Memory B cell (primary cell): Measurements from ENCODE around the gene TOM1L2.

Experiments used
- ATAC-seq: fragments of 150-1000 bp; cut with Tn5 transposase; 2 replicates; pipeline ENCODE4 v1.10.0; 2021; ENCODE audit warnings: low read depth, mild to moderate bottlenecking, moderate library complexity
- DNase-seq, 2 donors: peaks; one replicate each; pipeline ENCODE4 v3.0.0; 2022; ENCODE audit warnings: low spot score in 2 of 2
- H3K27ac Mint-ChIP-seq: one replicate; pipeline ENCODE4 v1.8.0; 2022; ENCODE audit warnings: mild to moderate bottlenecking, moderate library complexity, mixed read lengths
- H3K27me3 Mint-ChIP-seq: one replicate; pipeline ENCODE4 v1.8.0; 2022; ENCODE audit warnings: mixed read lengths
- H3K36me3 Mint-ChIP-seq: one replicate; pipeline ENCODE4 v1.8.0; 2022; ENCODE audit warnings: mild to moderate bottlenecking, mixed read lengths
- H3K4me1 Mint-ChIP-seq: one replicate; pipeline ENCODE4 v1.8.0; 2022; ENCODE audit warnings: mixed read lengths
- H3K4me3 Mint-ChIP-seq: one replicate; pipeline ENCODE4 v1.8.0; 2022; ENCODE audit warnings: mild to moderate bottlenecking, moderate library complexity, mixed read lengths
- H3K9me3 Mint-ChIP-seq: one replicate; pipeline ENCODE4 v1.8.0; 2022; ENCODE audit warnings: mixed read lengths

The TOM1L2 gene

GRCh38 chr17:17856386-17856785, 115.8 kb downstream of the TOM1L2 start:
- Mint-ChIP-seq H3K9me3 (no peaks in the 10 kb centered on the region), H3K4me3 (no peak overlapping the region), H3K36me3 (no peaks in the 10 kb centered on the region), H3K4me1 (no peaks in the 10 kb centered on the region), H3K27me3 (no peaks in the 10 kb centered on the region), H3K27ac (no peak overlapping the region)
- no peak for ATAC-seq
- DNase-seq, result no peak

GRCh38 chr17:17855976-17856375, 116.2 kb downstream of the TOM1L2 start:
- DNase-seq (no peak), ATAC-seq (no peak)
- H3K27ac Mint-ChIP-seq, result no peak overlapping the region
- H3K9me3 Mint-ChIP-seq, result no peaks in the 10 kb centered on the region
- no peaks in the 10 kb centered on the region for H3K36me3 Mint-ChIP-seq
- no peak overlapping the region for H3K4me3 Mint-ChIP-seq
- no peaks in the 10 kb centered on the region for H3K4me1 Mint-ChIP-seq
- no peaks in the 10 kb centered on the region for H3K27me3 Mint-ChIP-seq

- H3K4me3 Mint-ChIP-seq, result no peak overlapping the region
- H3K27me3 Mint-ChIP-seq, result no peaks in the 10 kb centered on the region
- no peak overlapping the region for H3K27ac Mint-ChIP-seq
- no peaks in the 10 kb centered on the region for H3K36me3 Mint-ChIP-seq
- ATAC-seq (no peak), DNase-seq (no peak)
- H3K4me1 Mint-ChIP-seq, result peaks cover 2% of the 10 kb centered on the region
- H3K9me3 Mint-ChIP-seq, result no peaks in the 10 kb centered on the region
Measured at GRCh38 chr17:17853811-17854447, 118.3 kb downstream of the TOM1L2 start.

GRCh38 chr17:17852930-17853329, 119.3 kb downstream of the TOM1L2 start:
- peaks cover 2% of the 10 kb centered on the region for H3K4me1 Mint-ChIP-seq
- no peak overlapping the region for H3K27ac Mint-ChIP-seq
- no peaks in the 10 kb centered on the region for H3K9me3 Mint-ChIP-seq
- H3K27me3 Mint-ChIP-seq, result no peaks in the 10 kb centered on the region
- no peak overlapping the region for H3K4me3 Mint-ChIP-seq
- ATAC-seq (no peak), DNase-seq (no peak)
- H3K36me3 Mint-ChIP-seq, result no peaks in the 10 kb centered on the region

- no peaks in the 10 kb centered on the region for H3K27me3 Mint-ChIP-seq
- DNase-seq, result no peak
- H3K9me3 Mint-ChIP-seq, result no peaks in the 10 kb centered on the region
- no peak overlapping the region for H3K27ac Mint-ChIP-seq
- no peak overlapping the region for H3K4me3 Mint-ChIP-seq
- H3K4me1 Mint-ChIP-seq, result peaks cover 2% of the 10 kb centered on the region
- no peaks in the 10 kb centered on the region for H3K36me3 Mint-ChIP-seq
- ATAC-seq, result no peak
Measured at GRCh38 chr17:17851103-17852002, 120.8 kb downstream of the TOM1L2 start.

GRCh38 chr17:17849845-17850373, 122.3 kb downstream of the TOM1L2 start:
- Mint-ChIP-seq H3K4me1 (peaks cover 2% of the 10 kb centered on the region), H3K4me3 (no peak overlapping the region)

GRCh38 chr17:17849147-17849820, 122.9 kb downstream of the TOM1L2 start:
- H3K4me3 Mint-ChIP-seq, result no peak overlapping the region
- H3K36me3 Mint-ChIP-seq, result no peaks in the 10 kb centered on the region
- DNase-seq (no peak), ATAC-seq (peak; percentile 41)
- H3K9me3 Mint-ChIP-seq, result no peaks in the 10 kb centered on the region
- no peak overlapping the region for H3K27ac Mint-ChIP-seq
- peaks cover 2% of the 10 kb centered on the region for H3K4me1 Mint-ChIP-seq
- H3K27me3 Mint-ChIP-seq, result no peaks in the 10 kb centered on the region

More at GRCh38 chr17:17849845-17850373, 122.3 kb downstream of the TOM1L2 start:
- Mint-ChIP-seq H3K36me3 (no peaks in the 10 kb centered on the region), H3K9me3 (no peaks in the 10 kb centered on the region), H3K27ac (no peak overlapping the region), H3K27me3 (no peaks in the 10 kb centered on the region)
- DNase-seq (peak in 1 of 2 donors; percentile 38), ATAC-seq (peak; percentile 97)

- ATAC-seq, result no peak
- Mint-ChIP-seq H3K4me3 (no peak overlapping the region), H3K9me3 (no peaks in the 10 kb centered on the region), H3K27me3 (no peaks in the 10 kb centered on the region), H3K27ac (no peak overlapping the region), H3K36me3 (no peaks in the 10 kb centered on the region), H3K4me1 (peaks cover 2% of the 10 kb centered on the region)
- no peak for DNase-seq
Measured at GRCh38 chr17:17848311-17849082, 123.7 kb downstream of the TOM1L2 start.

- ATAC-seq (no peak), DNase-seq (no peak)
- no peak overlapping the region for H3K4me3 Mint-ChIP-seq
- H3K4me1 Mint-ChIP-seq, result peaks cover 2% of the 10 kb centered on the region
- no peaks in the 10 kb centered on the region for H3K27me3 Mint-ChIP-seq
- no peaks in the 10 kb centered on the region for H3K36me3 Mint-ChIP-seq
- H3K27ac Mint-ChIP-seq, result no peak overlapping the region
- H3K9me3 Mint-ChIP-seq, result no peaks in the 10 kb centered on the region
Measured at GRCh38 chr17:17847726-17848125, 124.5 kb downstream of the TOM1L2 start.

- H3K36me3 Mint-ChIP-seq, result no peaks in the 10 kb centered on the region
- H3K4me1 Mint-ChIP-seq, result peaks cover 2% of the 10 kb centered on the region
- no peaks in the 10 kb centered on the region for H3K9me3 Mint-ChIP-seq
- DNase-seq (no peak), ATAC-seq (no peak)
- no peak overlapping the region for H3K27ac Mint-ChIP-seq
- no peaks in the 10 kb centered on the region for H3K27me3 Mint-ChIP-seq
- no peak overlapping the region for H3K4me3 Mint-ChIP-seq
Measured at GRCh38 chr17:17847118-17847689, 125.0 kb downstream of the TOM1L2 start.

GRCh38 chr17:17846645-17847044, 125.6 kb downstream of the TOM1L2 start:
- no peaks in the 10 kb centered on the region for H3K9me3 Mint-ChIP-seq
- DNase-seq (no peak), ATAC-seq (no peak)
- no peak overlapping the region for H3K27ac Mint-ChIP-seq
- H3K27me3 Mint-ChIP-seq, result no peaks in the 10 kb centered on the region
- H3K36me3 Mint-ChIP-seq, result no peaks in the 10 kb centered on the region
- H3K4me3 Mint-ChIP-seq, result no peak overlapping the region
- H3K4me1 Mint-ChIP-seq, result peaks cover 2% of the 10 kb centered on the region

- Mint-ChIP-seq H3K27ac (no peak overlapping the region), H3K27me3 (no peaks in the 10 kb centered on the region)
Measured at GRCh38 chr17:17846003-17846402, 126.2 kb downstream of the TOM1L2 start.

GRCh38 chr17:17845046-17845775, 127.0 kb downstream of the TOM1L2 start:
- no peaks in the 10 kb centered on the region for H3K9me3 Mint-ChIP-seq
- peaks cover 8% of the 10 kb centered on the region for H3K4me1 Mint-ChIP-seq
- no peak overlapping the region for H3K4me3 Mint-ChIP-seq
- DNase-seq, result no peak
- no peak overlapping the region for H3K27ac Mint-ChIP-seq
- no peak for ATAC-seq
- H3K27me3 Mint-ChIP-seq, result no peaks in the 10 kb centered on the region
- H3K36me3 Mint-ChIP-seq, result no peaks in the 10 kb centered on the region

More at GRCh38 chr17:17846003-17846402, 126.2 kb downstream of the TOM1L2 start:
- ATAC-seq (no peak), DNase-seq (no peak)
- Mint-ChIP-seq H3K4me1 (peaks cover 4% of the 10 kb centered on the region), H3K4me3 (no peak overlapping the region), H3K9me3 (no peaks in the 10 kb centered on the region), H3K36me3 (no peaks in the 10 kb centered on the region)
